8988T (cell line): ENCODE data around the gene PPP1CB.

Source experiments
- DNase-seq: peaks from one replicate; pipeline ENCODE4 v3.0.0; 2011

The PPP1CB gene

DNA sequence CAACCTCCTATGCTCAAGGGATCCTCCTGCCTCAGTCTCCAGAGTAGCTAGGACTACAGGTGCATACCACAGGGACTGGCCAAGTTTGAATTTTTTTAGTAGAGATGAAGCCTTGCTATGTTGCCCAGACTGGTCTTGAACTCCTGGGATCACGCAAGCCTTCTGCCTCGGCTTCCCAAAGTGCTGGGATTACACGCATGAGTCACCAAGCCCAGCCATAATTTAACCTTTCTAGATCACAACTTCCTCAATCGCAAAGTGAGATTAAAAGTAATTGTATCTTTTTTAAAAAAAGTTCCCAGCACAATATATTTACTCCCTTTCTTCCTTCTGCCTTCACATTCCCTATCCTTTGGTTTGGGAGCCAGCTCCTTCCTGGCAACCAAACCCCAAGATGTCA, 5.8 kb upstream of the PPP1CB start:
- no peak for DNase-seq

DNA sequence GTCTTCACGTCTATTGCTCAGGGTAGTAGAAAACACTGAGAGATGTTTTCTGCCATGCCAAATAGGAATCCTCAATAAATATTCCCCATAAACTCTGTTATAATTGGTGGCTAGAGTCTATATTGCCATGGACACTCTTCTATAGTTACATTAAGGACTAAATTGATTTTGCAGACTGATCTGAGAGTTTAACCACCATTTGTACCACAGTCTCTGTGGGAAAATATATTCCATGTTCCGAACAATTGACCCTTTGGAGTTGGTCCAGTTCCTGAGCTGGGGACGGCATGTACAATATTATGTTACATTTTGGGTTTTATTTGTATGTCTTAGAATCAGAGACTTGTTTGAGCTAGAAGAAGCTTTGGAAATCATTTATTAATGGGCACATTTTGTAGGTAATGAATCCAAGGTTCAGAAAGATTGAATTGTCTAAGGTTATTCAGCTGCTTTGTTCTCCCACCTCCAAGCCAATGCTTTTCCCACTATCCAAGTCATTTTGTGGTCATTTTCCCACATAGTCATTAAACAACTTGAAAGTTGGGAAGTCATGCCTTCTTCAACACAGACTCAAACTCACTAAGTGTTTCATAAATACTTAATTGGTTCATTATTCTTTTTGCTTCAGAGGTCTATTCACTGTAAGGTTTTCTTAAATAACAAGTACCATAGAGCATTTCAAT, 5.1 kb upstream of the PPP1CB start:
- no peak for DNase-seq

DNA sequence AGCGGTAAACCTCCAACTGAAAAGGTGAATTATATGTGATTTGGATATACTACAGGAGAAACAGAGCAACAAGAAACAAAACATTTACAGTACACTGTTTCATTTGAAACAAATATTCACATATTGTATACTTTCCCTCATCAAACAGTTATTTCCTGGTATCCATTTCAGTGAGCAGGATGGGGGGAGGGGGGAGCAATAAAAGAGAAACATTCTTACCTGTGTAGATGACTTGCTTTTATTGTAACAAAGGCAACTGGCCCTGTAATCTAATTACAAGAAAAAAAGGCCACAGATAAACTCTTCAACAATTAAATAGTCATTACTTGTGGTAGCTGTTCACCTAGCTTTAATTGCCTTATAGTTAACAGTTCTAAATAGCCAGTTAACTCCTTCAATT, 3.9 kb upstream of the PPP1CB start:
- DNase-seq, result no peak

DNA sequence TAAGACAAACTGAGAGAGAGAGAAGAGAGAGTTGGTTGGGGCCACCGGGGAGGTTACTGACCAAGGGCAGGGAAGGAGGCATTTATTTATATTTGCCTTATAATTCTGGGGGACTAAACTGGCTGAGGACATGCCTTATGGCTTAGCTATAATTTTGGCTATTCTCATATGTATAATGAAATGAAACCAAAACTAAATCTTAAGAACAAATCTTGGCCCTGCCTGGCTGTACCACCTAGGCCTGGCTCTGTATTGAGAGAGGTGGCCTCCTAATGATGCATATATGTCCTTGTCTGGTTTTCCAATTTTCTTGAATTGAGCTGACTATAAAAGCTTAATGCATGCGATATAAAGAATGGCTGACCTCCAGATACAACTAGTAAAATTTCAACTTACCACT, 3.5 kb upstream of the PPP1CB start:
- no peak for DNase-seq

DNA sequence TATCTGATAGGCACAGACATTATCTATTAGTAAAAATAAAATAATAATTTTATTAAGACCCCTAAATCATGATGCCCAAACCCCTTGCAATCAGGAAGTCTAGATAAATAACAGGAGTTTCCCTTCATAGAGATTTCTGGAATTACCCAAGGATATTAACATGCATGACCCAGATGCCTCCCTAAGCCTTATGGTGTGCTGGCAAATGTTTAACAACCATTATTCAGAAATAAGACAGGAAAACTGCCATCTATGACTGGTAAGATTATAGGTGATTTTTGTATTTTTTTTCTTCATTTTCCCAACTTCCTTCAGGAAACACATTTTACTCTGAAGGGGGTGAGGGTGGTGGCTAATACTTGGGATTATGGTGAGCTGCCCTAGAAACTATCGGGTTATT, 2.7 kb upstream of the PPP1CB start:
- no peak for DNase-seq

DNA sequence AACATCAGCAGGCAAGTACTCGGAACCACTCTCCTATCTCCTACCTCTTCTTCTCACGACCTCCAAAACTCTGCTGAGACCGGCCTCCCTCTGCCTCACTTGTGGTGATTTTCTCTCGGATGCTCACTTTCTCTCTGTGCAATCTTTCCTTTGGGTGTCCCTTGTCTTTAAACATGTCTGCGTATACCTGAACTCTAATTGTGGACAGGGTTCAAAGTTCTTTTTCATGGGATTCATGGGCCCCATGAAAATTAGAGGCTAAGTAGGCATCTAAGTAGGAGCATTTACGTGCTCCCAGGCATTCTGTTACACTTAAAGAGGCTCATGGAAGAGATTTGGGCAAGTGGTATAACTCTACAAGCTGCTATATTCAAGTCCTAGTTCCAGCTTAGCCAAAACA, 2.1 kb upstream of the PPP1CB start:
- no peak for DNase-seq

DNA sequence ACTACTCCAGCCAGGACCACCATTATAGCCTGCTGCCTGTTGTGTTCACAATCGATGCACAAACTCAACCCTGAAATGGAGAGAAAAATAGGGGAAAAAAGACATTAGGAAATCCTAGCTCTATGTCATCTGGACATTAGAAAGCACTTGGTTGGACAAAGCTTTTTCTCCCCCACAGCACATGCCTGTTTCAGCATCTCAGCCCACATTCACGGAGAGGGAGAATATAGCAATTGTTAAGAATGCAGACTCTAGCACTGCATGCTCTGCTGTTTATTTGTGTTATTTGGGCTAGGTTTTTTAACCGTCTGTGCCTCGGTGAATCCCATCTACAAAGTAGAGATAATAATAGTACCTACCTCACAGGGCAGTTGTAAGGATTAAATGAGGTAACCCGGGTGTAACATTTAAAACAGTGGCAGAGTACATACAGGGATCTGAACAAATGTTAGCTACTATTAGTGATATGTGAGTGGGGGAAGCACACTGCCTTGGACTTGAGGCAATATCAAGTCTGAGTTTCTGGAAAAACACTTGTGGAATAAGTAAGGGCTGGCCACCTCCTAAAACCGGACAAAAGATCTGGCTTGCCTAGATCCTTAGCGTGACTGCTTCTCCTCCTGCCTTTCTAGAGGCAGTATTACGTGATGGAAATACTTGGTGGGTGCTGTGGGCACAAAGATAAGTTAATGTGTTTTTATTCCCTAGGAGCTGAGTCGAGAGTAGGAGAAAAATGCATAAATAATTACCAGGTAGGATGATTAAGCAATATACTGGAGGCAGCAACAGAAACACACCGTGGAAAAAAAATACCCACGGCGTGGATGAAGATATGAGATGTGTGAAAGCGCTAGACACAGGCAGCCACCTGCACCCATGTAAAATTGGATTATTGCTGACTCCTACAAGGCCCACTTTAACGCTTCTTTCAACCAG, 1.0 kb upstream of the PPP1CB start:
- DNase-seq, result no peak

DNA sequence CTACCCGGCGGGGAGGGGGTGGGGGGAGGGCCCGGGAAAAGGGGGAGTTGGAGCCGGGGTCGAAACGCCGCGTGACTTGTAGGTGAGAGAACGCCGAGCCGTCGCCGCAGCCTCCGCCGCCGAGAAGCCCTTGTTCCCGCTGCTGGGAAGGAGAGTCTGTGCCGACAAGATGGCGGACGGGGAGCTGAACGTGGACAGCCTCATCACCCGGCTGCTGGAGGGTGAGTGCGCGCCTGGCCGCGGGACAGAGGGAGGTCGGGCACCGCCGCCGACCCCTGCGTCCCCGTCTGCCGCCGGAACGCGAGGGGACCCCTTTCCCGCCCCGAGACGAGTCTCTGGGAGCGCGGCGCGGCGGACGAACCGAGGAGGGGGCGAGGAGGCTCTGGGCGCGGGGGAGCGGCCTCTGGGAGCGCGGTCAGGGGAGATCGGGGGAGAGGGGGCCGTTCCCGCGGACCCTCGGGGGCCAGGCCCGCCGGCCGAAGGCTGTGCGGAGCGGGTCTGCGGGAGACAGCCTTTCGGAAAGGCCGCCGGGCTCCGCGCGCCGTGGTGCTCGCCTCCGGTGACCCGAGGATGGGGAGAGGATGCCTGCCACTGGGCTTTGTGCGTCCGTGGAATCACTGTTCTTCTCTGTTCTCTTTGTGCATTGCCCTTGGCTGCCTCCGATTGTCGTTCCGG, 463 bp downstream of the PPP1CB start:
- peak; percentile 24 for DNase-seq

DNA sequence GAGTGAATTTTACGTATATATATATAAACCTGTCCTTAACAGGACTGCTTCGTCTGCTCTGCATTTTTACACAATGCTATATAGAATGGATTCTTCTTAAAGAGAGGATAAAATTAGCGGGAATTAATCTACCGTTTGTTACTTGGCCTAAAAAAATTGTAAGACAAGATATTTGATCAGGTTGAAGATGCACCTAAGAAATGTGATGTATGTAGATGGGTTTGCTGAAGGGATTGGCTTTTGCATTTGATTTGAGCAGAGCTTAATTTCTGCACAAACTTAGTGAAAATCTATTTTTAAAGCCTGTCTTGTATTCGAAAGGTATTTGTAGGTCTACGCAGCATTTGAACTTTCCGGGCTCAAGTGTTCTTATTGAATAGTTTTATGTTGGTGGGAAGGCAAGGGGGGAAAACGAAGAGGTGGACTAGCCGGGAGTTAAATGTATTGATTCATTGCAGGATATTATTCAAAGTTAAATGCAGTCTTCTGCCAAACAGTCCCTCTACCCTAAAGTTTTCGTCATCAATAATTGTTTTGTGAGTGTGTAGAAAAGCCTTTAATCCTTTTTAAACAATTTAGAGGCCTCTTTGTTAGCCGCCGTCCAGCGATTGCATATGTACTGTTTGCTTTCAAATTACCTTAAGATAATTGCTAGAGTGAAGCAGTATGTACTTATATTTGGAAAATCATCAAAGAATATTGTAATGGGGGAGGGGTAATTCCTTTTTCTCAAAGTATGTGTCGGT, 1.2 kb downstream of the PPP1CB start:
- DNase-seq, result no peak

DNA sequence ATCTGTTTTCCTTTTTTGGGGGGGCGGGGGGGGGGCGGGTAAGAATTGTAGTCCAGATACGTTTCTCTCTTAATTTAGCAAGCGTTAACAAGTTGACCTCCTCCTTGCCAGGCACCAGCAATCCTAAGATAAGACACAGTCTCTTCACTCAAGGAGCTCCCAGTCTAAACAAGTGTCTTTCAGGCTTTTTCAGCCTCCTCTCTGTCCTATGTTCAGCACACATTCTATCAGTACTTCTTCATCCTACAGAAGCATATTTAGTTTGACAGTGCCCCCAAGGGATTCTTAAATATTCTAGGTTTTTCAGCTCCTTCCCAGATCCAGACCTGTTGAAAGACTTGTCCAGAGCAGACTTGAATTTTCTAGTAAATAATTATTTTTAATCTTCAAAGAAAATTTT, 2.7 kb downstream of the PPP1CB start:
- no peak for DNase-seq

DNA sequence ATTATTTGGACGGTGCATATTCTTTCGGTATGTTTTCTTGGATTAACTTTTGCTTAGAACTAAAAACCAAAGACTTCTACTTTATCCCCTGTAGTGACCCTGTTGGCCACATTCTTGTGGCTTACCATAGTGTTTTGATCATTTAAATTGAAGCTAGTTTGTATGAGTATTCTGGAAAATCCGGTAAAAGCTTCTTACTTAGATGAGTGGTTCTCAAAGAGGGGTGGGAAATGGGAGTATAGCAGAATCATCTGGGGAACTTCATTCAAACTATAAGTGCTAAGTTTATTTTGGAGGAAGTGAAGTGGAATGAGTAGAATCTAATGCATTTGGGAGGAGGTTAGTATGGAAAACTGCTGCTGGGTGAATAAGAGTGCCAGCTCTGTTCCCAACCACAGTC, 3.8 kb downstream of the PPP1CB start:
- DNase-seq, result no peak

DNA sequence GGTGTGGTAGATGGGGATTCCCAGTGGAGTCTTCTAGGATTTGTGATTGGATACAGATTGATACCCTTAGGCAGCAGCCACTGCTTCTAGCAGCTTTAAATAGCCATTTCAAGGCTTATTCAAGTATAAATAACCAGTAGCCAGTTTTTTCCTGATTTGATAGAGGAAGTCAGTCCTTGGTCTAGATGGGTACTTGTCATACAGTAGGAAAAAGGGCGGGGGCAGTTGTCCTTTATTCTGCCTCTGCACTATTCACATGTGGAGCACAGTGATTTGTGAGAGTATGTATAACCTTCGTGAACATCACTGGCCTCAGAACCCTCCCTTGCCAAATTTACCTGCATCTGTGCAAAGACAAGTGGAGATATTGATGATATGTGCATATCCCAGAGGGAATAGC, 6.8 kb downstream of the PPP1CB start:
- no peak for DNase-seq

DNA sequence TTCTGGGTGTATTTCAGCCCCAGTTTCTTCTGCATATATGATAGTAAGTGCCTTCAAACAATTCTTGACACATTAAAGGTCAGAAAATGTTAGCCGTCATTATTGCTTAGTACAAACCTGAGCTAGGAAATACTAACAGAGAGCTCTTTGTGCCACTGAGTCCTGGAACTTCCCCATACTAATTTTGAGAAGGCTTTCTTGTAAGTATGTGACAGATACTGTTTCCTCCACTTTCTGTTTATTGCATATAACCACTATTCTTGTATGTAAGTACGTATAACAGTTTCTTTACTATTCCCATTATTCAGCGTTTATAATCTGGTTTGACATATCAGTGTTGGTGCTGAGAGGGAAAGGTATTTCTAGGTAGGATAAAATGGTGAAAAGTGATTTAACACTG, 9.8 kb downstream of the PPP1CB start:
- no peak for DNase-seq

DNA sequence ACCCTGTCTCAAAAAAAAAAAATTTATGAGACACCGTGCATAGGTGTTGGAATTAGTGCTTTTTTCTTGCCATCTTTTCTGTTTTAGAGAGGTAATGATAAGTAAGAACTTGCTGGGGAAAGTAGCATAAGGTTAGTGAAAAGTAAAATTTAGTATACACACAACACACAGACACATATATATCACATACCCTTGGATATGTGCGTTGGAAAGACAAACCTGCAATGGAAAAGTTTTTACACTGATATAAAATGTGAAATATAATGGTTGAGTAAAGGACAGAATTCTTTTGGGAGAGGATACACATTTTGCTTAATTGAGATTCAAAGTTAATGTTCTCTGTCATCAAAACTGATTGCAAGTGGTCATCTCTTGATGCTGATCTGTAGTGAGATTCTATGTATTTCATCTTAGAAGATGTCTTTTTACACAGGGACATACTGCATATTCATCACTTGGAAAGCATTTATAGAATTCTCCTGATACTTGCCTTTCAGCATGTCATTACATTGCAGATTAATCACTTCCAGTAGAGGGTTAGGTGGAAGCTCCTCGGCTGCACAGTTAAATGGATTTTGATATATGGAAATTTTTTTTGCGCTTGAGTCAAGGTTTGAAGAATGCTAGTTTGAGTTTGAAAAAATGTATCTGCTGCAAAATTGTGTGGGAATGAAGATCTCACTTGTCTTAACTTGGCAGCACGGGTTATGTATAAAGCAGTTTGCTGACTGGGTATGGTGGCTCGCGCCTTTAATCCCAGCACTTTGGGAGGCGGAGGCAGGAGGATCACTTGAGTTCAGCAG, 13.5 kb downstream of the PPP1CB start:
- DNase-seq, result no peak

DNA sequence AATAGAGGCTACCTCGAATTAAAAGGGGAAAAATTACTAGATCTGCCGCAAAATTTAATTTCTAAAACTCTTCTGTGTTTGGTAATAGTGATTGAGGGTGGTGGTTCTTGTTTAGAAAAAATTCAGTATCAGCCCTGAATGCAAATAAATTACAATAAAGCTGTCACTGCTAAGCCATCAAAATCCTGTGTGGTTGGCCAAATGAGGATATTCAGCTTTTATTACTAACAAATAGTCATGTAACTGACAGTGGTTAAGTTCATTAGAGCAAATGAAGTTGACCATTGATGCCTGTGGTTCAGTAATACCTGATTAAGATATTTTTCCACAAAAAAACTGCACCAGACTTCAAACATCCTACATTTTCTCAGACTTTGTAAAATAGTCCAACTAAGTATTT, 14.4 kb downstream of the PPP1CB start:
- DNase-seq, result no peak

DNA sequence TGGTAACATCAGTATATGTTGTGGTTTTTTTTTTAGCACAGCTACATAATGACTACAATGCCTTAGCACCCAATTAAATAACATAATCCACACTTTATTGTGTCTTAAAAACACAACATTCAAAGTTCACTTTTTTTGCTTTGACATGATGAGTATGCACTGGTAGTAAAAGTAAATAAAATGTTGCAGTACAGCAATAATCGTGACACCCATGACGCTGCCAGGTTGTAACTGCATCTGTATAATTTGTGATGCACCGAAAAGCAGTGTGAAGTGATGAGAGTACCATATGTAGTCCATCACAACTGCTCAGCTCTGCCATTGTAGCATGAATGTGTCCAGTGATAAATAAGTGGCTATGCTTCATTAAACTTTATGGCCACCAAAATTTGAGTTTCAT, 15.7 kb downstream of the PPP1CB start:
- DNase-seq, result no peak

DNA sequence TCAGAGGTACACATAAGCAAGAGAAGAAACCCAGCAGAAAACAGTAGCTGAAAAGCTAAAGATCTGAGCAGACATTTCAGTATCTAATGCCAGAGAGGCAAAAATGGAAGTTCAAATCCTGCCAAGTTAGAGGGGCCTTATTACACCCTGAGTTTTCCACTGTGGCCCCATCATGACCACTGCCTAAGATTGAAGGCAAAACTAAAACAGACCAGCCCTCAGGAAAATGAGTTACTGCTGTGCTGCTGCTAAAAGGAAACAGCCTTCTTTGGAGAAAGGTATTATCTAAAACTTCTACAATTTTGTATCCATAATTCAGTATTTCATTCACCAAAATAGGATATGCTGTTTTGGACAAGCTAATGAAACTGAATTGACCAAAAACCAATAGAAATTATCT, 16.8 kb downstream of the PPP1CB start:
- DNase-seq, result no peak

DNA sequence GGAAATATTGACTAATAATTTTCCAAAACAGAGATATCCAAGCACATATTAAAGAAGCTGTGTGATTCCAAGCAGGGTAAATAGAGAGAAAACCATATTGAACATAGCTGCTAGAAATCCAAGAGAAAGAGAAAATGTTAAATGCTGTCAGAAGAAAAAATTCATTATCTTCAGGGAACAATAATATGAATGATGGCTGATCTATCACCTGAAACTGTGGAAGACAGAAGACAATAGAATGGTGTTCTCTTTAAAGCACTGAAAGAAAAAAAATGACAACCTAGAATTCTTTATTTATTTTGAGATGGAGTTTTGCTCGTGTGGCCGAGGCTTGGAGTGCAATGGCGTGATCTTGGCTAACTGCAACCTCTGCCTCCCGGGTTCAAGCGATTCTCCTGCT, 17.3 kb downstream of the PPP1CB start:
- DNase-seq, result no peak

DNA sequence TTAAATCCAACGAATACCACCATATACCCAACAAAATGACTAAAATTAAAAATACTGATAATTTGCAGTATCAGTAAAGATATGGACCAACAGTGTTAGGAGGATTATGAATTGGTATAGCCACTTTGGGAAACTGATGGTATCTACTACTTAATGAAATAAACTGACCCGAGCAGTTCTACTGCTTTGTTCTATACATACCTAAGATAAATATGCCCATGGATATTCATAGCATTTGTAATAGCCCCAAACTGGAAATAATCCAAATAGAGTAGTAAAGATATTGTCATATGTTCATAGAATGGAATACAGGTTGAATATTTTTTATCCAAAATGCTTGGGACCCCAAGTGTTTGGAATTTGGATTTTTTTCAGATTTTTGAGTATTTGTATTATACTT, 20.7 kb downstream of the PPP1CB start:
- DNase-seq, result no peak

DNA sequence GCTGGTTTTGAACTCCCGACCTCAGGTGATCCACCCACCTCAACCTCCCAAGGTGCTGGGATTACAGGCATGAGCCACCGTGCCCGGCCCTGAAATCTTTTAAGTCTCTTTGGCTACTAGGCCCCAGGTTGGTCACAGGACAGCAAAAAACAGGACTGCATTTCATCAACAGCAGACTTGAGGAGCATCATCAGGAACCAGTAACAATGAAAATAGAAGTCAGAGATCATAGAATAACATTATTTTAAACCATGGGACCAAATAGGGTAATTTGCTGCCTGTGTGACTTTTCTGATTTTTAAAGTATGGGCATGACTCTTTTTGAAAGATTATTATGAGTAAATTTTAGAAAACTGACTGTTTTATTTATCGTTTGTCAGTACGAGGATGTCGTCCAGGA, 24.8 kb downstream of the PPP1CB start:
- DNase-seq, result no peak

DNA sequence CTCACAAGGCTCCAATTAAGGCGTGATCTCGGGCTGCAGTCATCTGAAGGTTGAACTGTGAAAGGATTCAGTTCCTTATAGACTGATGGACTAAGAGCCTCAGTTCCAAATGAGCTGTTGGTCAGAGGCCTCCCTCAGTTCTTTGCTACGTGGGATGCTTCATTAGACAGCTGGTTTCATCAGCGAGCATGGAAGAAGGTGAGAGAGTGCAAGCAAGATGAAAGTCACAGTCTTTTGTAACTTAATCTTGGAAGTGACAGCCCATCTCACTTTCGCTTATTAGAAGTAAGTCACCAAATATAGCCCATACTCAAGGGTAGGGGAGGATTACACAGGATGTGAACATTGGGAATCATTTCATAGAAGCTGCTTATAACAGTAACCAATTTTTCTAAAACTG, 26.8 kb downstream of the PPP1CB start:
- no peak for DNase-seq

DNA sequence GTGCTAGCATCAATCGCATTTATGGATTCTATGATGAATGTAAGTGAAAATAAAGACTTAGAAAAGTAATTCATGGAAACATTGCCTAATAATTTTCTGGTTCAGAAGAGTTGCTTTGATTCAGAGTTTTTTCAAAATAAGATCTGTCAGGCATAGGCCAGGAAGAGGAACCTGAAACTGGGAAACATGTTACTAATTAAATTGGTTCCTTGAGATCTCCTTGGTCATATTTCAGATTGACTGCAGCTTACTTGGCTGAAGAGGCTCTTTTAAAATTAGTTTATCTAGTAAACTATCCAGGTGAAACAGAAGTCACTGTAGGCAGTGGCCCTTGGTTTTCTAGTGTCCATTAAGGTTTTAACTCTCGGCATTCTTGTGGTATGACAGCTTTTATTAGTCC, 27.4 kb downstream of the PPP1CB start:
- no peak for DNase-seq
